H1 (cell line): ENCODE results near the gene KRTAP3-1. TPM values are rescaled to one million over a fixed set of nuclear protein-coding genes. Genes with fewer than 3 reads are reported as not detected.
"Not testable (repeated sequence)": the region's sequence is repeated elsewhere in the genome, so short reads cannot be mapped to it uniquely, and the experiment has no call there.

Source experiments
- CTCF ChIA-PET: fragments of 300-600 bp; sonication (Branson Sonifier 250); formaldehyde crosslinking; loops from one replicate; lab custom pipeline; 2021; ENCODE audit not compliant: partially characterized antibody; lab: Charles Lee
- POLR2A ChIA-PET: fragments of 300-600 bp; sonication (Branson Sonifier 250); formaldehyde crosslinking; loops from one replicate; lab custom pipeline; 2021; ENCODE audit warnings: inconsistent platforms; ENCODE audit not compliant: partially characterized antibody; lab: Charles Lee
- DNase-seq, 2 experiments: peaks; one replicate each; pipeline versions ENCODE4 v3.0.0 to v3.0.0-alpha.2; 2010 to 2022; ENCODE audit warnings: low spot score in 2 of 2, low read depth in 1 of 2, mixed read lengths in 1 of 2
- FAIRE-seq: peaks from 2 replicates; lab custom pipeline; 2011; peaks lifted over from hg19 to GRCh38; lab: Jason Lieb, UNC
- H2AFZ ChIP-seq: 2 replicates; pipeline ENCODE4 v1.8.1; 2012; ENCODE audit warnings: low read length, inconsistent platforms
- H2AK5ac ChIP-seq: 2 replicates; pipeline ENCODE4 v1.6.1; 2013; ENCODE audit warnings: low read depth, low read length
- H2BK120ac ChIP-seq: replicated peaks from 2 replicates; pipeline ENCODE3; 2013; ENCODE audit warnings: low read depth, low read length, inconsistent platforms
- H2BK12ac ChIP-seq: 2 replicates; pipeline ENCODE4 v1.6.1; 2013; ENCODE audit warnings: low read depth, low read length
- H2BK15ac ChIP-seq: 2 replicates; pipeline ENCODE4 v1.6.1; 2013; ENCODE audit warnings: low read length
- H2BK20ac ChIP-seq: 2 replicates; pipeline ENCODE4 v1.6.1; 2013; ENCODE audit warnings: low read length
- H2BK5ac ChIP-seq: 2 replicates; pipeline ENCODE4 v1.6.1; 2013; ENCODE audit warnings: low read depth, low read length
- H3K14ac ChIP-seq: 2 replicates; pipeline ENCODE4 v1.6.1; 2013; ENCODE audit warnings: inconsistent platforms; ENCODE audit not compliant: insufficient read length
- H3K18ac ChIP-seq: 2 replicates; pipeline ENCODE4 v1.6.1; 2013; ENCODE audit warnings: low read length; ENCODE audit errors: extremely low read depth
- H3K23ac ChIP-seq: 2 replicates; pipeline ENCODE4 v1.6.1; 2013; ENCODE audit warnings: inconsistent platforms; ENCODE audit not compliant: insufficient read length
- H3K23me2 ChIP-seq: 2 replicates; pipeline ENCODE4 v1.6.1; 2013; ENCODE audit warnings: low read depth, low read length
- H3K27ac ChIP-seq: 2 replicates; pipeline ENCODE4 v1.6.1; 2011; ENCODE audit warnings: low read depth, low read length, inconsistent platforms
- H3K27me3 ChIP-seq, 4 experiments: replicated peaks in 1 of 4; 1 replicate in 1 of 4; 2 replicates in 3 of 4; pipeline versions ENCODE4 v1.6.1 to v1.8.1; 2011 to 2013; ENCODE audit warnings: low read length in 3 of 4, mild to moderate bottlenecking in 3 of 4, inconsistent platforms in 2 of 4, mixed read lengths in 2 of 4, moderate library complexity in 1 of 4; ENCODE audit not compliant: control insufficient read depth in 3 of 4, insufficient read depth in 3 of 4; ENCODE audit errors: extremely low read depth in 1 of 4
- H3K36me3 ChIP-seq, 4 experiments: 2 replicates each; pipeline versions ENCODE4 v1.6.1 to v1.8.1; 2011 to 2013; ENCODE audit warnings: mild to moderate bottlenecking in 4 of 4, low read length in 3 of 4, moderate library complexity in 2 of 4, control low read depth in 1 of 4, inconsistent platforms in 1 of 4; ENCODE audit not compliant: insufficient read depth in 4 of 4, control insufficient read depth in 2 of 4
- H3K4ac ChIP-seq: replicated peaks from 2 replicates; pipeline ENCODE3; 2013; ENCODE audit warnings: low read length, low read depth, mixed read lengths, inconsistent platforms; ENCODE audit not compliant: insufficient read length
- H3K4me1 ChIP-seq, 4 experiments: replicated peaks in 1 of 4; 1 replicate in 1 of 4; 2 replicates in 3 of 4; pipeline versions ENCODE4 v1.6.1 to v1.8.1; 2011 to 2013; ENCODE audit warnings: low read length in 3 of 4, inconsistent platforms in 2 of 4, mixed read lengths in 1 of 4; ENCODE audit not compliant: insufficient read depth in 4 of 4, control insufficient read depth in 3 of 4
- H3K4me2 ChIP-seq, 2 experiments: 2 replicates each; pipeline versions ENCODE4 v1.6.1 to v1.8.1; 2011 to 2013; ENCODE audit warnings: low read depth in 2 of 2, low read length in 2 of 2, control low read depth in 1 of 2, inconsistent platforms in 1 of 2, mild to moderate bottlenecking in 1 of 2; ENCODE audit not compliant: insufficient read depth in 1 of 2
- H3K4me3 ChIP-seq, 4 experiments: fragments of 200-600, 300-600 bp in 1 of 4; sonication (generic), shearing (Covaris generic), sonication (Bioruptor Twin) in 1 of 4; 2 replicates each; pipeline versions ENCODE4 v1.5.1 to v1.8.1; 2011 to 2016; ENCODE audit warnings: low read length in 4 of 4, low read depth in 3 of 4, control low read depth in 2 of 4, inconsistent platforms in 2 of 4, mild to moderate bottlenecking in 2 of 4, mixed read lengths in 1 of 4, moderate library complexity in 1 of 4; ENCODE audit not compliant: insufficient read depth in 2 of 4; ENCODE audit errors: extremely low read depth in 1 of 4
- H3K56ac ChIP-seq: replicated peaks from 2 replicates; pipeline ENCODE3; 2013; ENCODE audit warnings: low read depth, mild to moderate bottlenecking, mixed read lengths, low read length, inconsistent platforms; ENCODE audit not compliant: insufficient read length
- H3K79me1 ChIP-seq: 2 replicates; pipeline ENCODE4 v1.6.1; 2013; ENCODE audit warnings: low read depth, low read length, control low read depth
- H3K79me2 ChIP-seq, 2 experiments: 2 replicates each; pipeline versions ENCODE4 v1.6.1 to v1.8.1; 2012 to 2013; ENCODE audit warnings: low read length in 2 of 2, mild to moderate bottlenecking in 2 of 2, inconsistent platforms in 1 of 2; ENCODE audit not compliant: insufficient read depth in 2 of 2, control insufficient read depth in 1 of 2
- H3K9ac ChIP-seq, 4 experiments: replicated peaks in 1 of 4; 1 replicate in 1 of 4; 2 replicates in 3 of 4; pipeline versions ENCODE4 v1.6.1 to v1.8.1; 2011 to 2013; ENCODE audit warnings: low read depth in 3 of 4, low read length in 3 of 4, control low read depth in 2 of 4, mild to moderate bottlenecking in 2 of 4, moderate library complexity in 2 of 4, inconsistent platforms in 1 of 4; ENCODE audit errors: extremely low read depth in 1 of 4
- H3K9me3 ChIP-seq, 2 experiments: 2 replicates each; pipeline versions ENCODE4 v1.6.1 to v1.8.1; 2012 to 2013; ENCODE audit warnings: mild to moderate bottlenecking in 2 of 2, moderate library complexity in 2 of 2, control low read depth in 1 of 2, inconsistent platforms in 1 of 2, low read depth in 1 of 2, low read length in 1 of 2, mixed read lengths in 1 of 2; ENCODE audit not compliant: insufficient read depth in 2 of 2
- H4K20me1 ChIP-seq, 2 experiments: replicated peaks in 1 of 2; 2 replicates each; pipeline versions ENCODE3 to v1.8.1; 2011 to 2013; ENCODE audit warnings: inconsistent platforms in 2 of 2, low read length in 2 of 2, mild to moderate bottlenecking in 1 of 2; ENCODE audit not compliant: insufficient read depth in 2 of 2, control insufficient read depth in 1 of 2
- H4K5ac ChIP-seq: 2 replicates; pipeline ENCODE4 v1.6.1; 2013; ENCODE audit warnings: low read length, low read depth, mixed read lengths, inconsistent platforms; ENCODE audit not compliant: insufficient read length
- H4K8ac ChIP-seq: 2 replicates; pipeline ENCODE4 v1.8.0; 2013; ENCODE audit warnings: mild to moderate bottlenecking, moderate library complexity, low read length, inconsistent platforms; ENCODE audit not compliant: insufficient read depth; ENCODE audit errors: extremely low read depth
- H4K91ac ChIP-seq: replicated peaks from 2 replicates; pipeline ENCODE3; 2013; ENCODE audit warnings: low read length, mixed read lengths, inconsistent platforms; ENCODE audit not compliant: insufficient read length
- EGR1 ChIP-seq: IDR thresholded peaks from 2 replicates; pipeline ENCODE4 v1.6.1; 2011; ENCODE audit warnings: low read depth, low read length, borderline replicate concordance
- KDM1A ChIP-seq: fragments of 200-600, 300-600 bp; sonication (generic); IDR thresholded peaks from 2 replicates; pipeline ENCODE4 v1.7.1; 2016; ENCODE audit warnings: mild to moderate bottlenecking, low read length, borderline replicate concordance
- WGBS, 2 experiments: shearing (Covaris generic) in 1 of 2; methylation state at CpG; one replicate each; pipeline versions ENCODE4 v1.1.6 to v1.1.7; 2013 to 2015; ENCODE audit warnings: low lambda C conversion rate in 2 of 2, mixed read lengths in 2 of 2, inconsistent platforms in 1 of 2, low coverage in 1 of 2, missing lambda C conversion rate in 1 of 2; ENCODE audit not compliant: insufficient replicate concordance in 2 of 2, insufficient coverage in 1 of 2, insufficient read length in 1 of 2; ENCODE audit errors: extremely low coverage in 1 of 2, missing lambda C conversion rate in 1 of 2; 5-methylcytosine and 5-hydroxymethylcytosine counted together
- polyA plus RNA-seq, 7 experiments: library from polyadenylated mRNA; depleted of rRNA in 3 of 7; stranded (reverse) in 5 of 7; unstranded in 2 of 7; fragments of >200 nt in 5 of 7; fragments of 200-250 nt in 2 of 7; gene quantifications; 1 replicate in 5 of 7; 2 replicates in 1 of 7; 4 replicates in 1 of 7; pipeline versions ENCODE4 v1.2.1 to v1.2.3, GENCODE V29; 2011 to 2013; ENCODE audit warnings: missing spikeins in 2 of 7, mixed read lengths in 2 of 7
- total RNA-seq: library from RNA; stranded (reverse); fragmentation: NEBNext Ultra II Directional; extraction: Animal tissue kit (Norgen Biotek cat#: 25700); gene quantifications from 2 replicates; pipeline ENCODE4 v1.2.1, GENCODE V29; 2021

KRTAP3-1 gene
- total and polyA plus RNA-seq, 2 of the 8 experiments (the other 6 are each of a cell fraction or from before 2014, with no cell fraction given), result not detected

- Histone ChIP-seq H2AK5ac (no peak overlapping the region), H3K18ac (no peak overlapping the region), H3K9ac (no peak overlapping the region), H4K20me1 (no peaks in the 10 kb centered on the region), H3K4me2 (no peak overlapping the region), H2BK20ac (no peak overlapping the region), H3K4me3 (no peak overlapping the region), H2BK5ac (no peak overlapping the region), H2BK15ac (no peak overlapping the region), H3K79me2 (no peaks in the 10 kb centered on the region), H3K14ac (no peak overlapping the region), H2BK12ac (no peak overlapping the region), H2BK120ac (no peak overlapping the region), H3K9me3 (0 out of 4 replicates have a peak, but pooled peaks cover 0 to 4% of the 10 kb centered on the region in 2 experiments), H4K8ac (no peak overlapping the region), H4K91ac (no peak overlapping the region), H3K23ac (no peak overlapping the region), H4K5ac (no peak overlapping the region), H3K79me1 (no peaks in the 10 kb centered on the region), H3K27ac (no peak overlapping the region), H3K27me3 (no peaks in the 10 kb centered on the region), H3K56ac (no peak overlapping the region), H3K36me3 (no peaks in the 10 kb centered on the region), H3K23me2 (no peaks in the 10 kb centered on the region), H2AFZ (no peak overlapping the region), H3K4me1 (no peaks in the 10 kb centered on the region), H3K4ac (no peak overlapping the region)
- no peak for DNase-seq
- POLR2A ChIA-PET, result no interaction called here
- CTCF ChIA-PET, result no interaction called here
- 85% methylated on average over 1 of the region's 1 CpG; no CpG with 5 or more reads in 1 of the 2 experiments for WGBS, 2 experiments
- 0 out of 2 replicates have a peak, but pooled peaks have one; percentile 36 for TF ChIP-seq KDM1A
- TF ChIP-seq EGR1, result no peak
- no peak for FAIRE-seq
Measured at GRCh38 chr17:41057547-41057946, 48.6 kb upstream of the KRTAP3-1 start.

- H4K20me1 ChIP-seq, H3K23ac ChIP-seq, H3K56ac ChIP-seq, CTCF ChIA-PET, POLR2A ChIA-PET, H3K9me3 ChIP-seq, H3K23me2 ChIP-seq, H3K4me1 ChIP-seq, H3K79me1 ChIP-seq, FAIRE-seq, H2BK120ac ChIP-seq, H4K5ac ChIP-seq, H4K91ac ChIP-seq, H3K14ac ChIP-seq, H2AFZ ChIP-seq, DNase-seq, H2BK15ac ChIP-seq, H2BK5ac ChIP-seq, H2AK5ac ChIP-seq, H3K4me3 ChIP-seq, H3K9ac ChIP-seq, H4K8ac ChIP-seq, H3K4ac ChIP-seq, H3K4me2 ChIP-seq, H2BK12ac ChIP-seq, H2BK20ac ChIP-seq, H3K18ac ChIP-seq, H3K36me3 ChIP-seq, H3K27me3 ChIP-seq, H3K27ac ChIP-seq, H3K79me2 ChIP-seq: not testable (repeated sequence)
- 100% methylated on average over 1 of the region's 6 CpGs; no CpG with 5 or more reads in 1 of the 2 experiments for WGBS, 2 experiments
Measured at GRCh38 chr17:41055130-41055529, 46.2 kb upstream of the KRTAP3-1 start, which contains the start of gene KRTAP2-2. Gene KRTAP2-2, minus strand, starts transcription at chr17:41055230. Its CDS starts 19 bp downstream, at chr17:41055211.
